ENCODE results near the gene CHCHD2. TPM values are rescaled to one million over a fixed set of nuclear protein-coding genes. Genes with fewer than 3 reads are reported as not detected.
"Not testable (repeated sequence)": the region's sequence is repeated elsewhere in the genome, so short reads cannot be mapped to it uniquely, and the experiment has no call there.

The CHCHD2 gene
- total RNA-seq, 4 donors from 2014 or later: 296 to 475 (median 347) TPM

DNA sequence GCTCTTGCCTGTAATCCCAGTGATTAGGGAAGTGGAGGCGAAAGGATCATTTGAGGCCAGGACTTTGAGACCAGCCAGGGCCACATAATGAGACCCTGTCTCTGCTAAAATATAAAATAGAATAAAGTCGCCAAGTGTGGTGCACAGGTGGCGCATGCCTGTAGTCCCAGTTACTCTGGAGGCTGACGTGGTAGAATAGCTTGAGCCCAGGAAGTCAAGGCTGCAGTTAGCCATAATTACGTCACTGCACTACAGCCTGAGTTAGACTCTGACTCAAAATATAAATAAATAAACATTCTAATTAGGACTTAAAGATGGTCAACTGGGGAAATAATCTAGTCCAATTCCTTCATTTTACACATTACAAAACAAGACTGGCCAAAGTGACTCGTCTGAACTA lies 768 bp downstream of the CHCHD2 start:
- WGBS, 2 donors: 8 to 10% methylated on average over 6 of the region's 6 CpGs
- TF ChIP-seq POLR2A (IDR thresholded peaks at IDR 0.05): no peak
- TF ChIP-seq, protein P1, sequence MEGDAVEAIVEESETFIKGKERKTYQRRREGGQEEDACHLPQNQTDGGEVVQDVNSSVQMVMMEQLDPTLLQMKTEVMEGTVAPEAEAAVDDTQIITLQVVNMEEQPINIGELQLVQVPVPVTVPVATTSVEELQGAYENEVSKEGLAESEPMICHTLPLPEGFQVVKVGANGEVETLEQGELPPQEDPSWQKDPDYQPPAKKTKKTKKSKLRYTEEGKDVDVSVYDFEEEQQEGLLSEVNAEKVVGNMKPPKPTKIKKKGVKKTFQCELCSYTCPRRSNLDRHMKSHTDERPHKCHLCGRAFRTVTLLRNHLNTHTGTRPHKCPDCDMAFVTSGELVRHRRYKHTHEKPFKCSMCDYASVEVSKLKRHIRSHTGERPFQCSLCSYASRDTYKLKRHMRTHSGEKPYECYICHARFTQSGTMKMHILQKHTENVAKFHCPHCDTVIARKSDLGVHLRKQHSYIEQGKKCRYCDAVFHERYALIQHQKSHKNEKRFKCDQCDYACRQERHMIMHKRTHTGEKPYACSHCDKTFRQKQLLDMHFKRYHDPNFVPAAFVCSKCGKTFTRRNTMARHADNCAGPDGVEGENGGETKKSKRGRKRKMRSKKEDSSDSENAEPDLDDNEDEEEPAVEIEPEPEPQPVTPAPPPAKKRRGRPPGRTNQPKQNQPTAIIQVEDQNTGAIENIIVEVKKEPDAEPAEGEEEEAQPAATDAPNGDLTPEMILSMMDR (IDR thresholded peaks at IDR 0.05): no peak
- no peak for DNase-seq
- Histone ChIP-seq H3K36me3 (peaks cover 25 to 40% (median 37%) of the 10 kb centered on the region in 3 donors), H3K4me1 (peaks cover 11 to 30% (median 11%) of the 10 kb centered on the region in 3 donors), H3K27ac (peak overlapping the region; percentile 91 to 97 (median 95)), H3K27me3 (no peaks in the 10 kb centered on the region), H3K9me3 (no peaks in the 10 kb centered on the region), H3K4me3 (peak overlapping the region; percentile 64 to 94 (median 84))
- intact Hi-C loops (cut with DNase I): no loop called here

DNA sequence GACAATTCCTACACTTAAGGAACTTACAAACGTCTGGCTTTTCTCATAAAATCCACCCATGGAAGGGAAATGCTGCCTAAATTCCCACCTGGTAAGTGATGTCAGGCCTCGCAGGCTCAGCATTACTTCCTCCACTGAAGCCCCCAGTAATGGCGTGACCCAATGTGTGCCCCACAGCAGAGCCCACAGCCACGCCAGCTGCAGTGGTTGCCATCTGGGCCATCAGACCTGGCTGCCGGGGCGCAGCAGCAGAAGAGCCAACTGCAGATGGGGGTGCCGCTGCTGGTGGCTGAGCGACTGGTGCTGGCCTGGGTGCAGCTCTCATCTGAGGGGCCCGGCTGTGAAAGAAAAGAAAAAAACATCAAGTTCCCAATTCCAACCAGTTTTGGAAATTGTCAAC lies 2.1 kb downstream of the CHCHD2 start:
- H3K27me3 ChIP-seq; intact Hi-C loops (cut with DNase I); H3K27ac ChIP-seq; H3K4me3 ChIP-seq; DNase-seq; H3K9me3 ChIP-seq: not testable (repeated sequence)
- H3K4me1 ChIP-seq: peaks cover 11 to 30% (median 11%) of the 10 kb centered on the region in 3 donors
- peaks cover 25 to 53% (median 37%) of the 10 kb centered on the region in 3 donors for H3K36me3 ChIP-seq
- WGBS, 2 donors: 78 to 90% methylated on average over 6 to 7 of the region's 9 CpGs

DNA sequence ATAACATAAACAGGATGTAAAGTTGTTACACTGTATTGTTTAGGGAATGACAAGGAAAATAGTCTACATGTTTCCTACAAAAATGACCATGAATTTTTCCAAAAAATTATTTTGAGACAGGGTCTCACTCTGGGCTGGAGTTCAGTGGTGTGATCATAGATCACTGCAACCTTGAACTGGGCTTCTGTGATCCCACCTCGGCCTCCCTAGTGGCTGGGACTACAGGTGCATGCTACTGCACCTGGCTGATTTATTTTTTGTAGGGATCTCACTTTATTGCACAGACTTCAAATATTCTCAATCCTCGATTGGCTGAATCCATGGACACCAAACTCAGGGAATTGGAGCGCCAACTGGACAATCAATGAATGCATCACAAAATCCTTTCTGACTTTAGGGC lies 6.6 kb downstream of the CHCHD2 start:
- 91 to 93% methylated on average over 3 of the region's 3 CpGs for WGBS, 2 donors
- intact Hi-C loops (cut with DNase I): no loop called here

DNA sequence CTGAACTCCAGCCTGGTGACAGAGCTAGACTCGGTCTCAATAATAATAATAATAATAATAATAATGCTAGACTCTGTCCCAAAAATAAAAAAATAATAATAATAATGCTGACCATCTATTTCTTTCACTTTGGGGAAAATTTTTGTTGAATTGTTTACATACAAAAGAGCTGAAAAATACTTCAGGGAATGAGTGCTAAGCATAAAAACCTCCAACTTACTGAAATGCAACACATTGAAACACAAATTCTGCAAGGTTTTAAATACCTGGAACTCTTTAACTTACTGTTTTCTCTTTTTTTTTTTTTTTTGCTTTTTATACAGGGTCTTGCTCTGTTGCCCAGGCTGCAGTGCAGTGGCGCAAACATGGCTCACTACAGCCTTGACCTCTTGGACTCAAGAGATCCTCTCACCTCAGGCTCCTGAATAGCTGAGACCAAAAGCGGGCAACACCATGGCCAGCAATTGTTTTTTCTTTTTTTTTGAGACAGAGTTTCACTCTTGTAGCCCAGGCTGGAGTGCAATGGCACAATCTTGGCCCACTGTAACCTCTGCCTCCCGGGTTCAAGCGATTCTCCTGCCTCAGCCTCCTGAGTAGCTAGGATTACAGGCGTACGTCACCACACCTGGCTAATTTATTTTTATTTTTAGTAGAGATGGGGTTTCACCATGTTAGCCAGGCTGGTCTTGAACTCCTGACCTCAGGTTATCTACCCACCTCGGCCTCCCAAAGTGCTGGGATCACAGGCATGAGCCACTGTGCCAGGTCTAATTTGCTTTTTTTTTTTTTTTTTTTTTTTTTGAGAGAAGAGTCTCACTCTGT lies 7.9 kb downstream of the CHCHD2 start:
- H3K4me3 ChIP-seq; H3K27me3 ChIP-seq; intact Hi-C loops (cut with DNase I); H3K27ac ChIP-seq; DNase-seq; H3K9me3 ChIP-seq: not testable (repeated sequence)
- Histone ChIP-seq H3K4me1 (peaks cover 0 to 13% (median 0%) of the 10 kb centered on the region in 3 donors), H3K36me3 (peaks cover 17 to 50% (median 27%) of the 10 kb centered on the region in 3 donors)
- 95 to 97% methylated on average over 8 of the region's 8 CpGs for WGBS, 2 donors

More for the DNA sequence above, 6.6 kb downstream of the CHCHD2 start:
- H3K27ac ChIP-seq: no peak overlapping the region
- H3K9me3 ChIP-seq: no peaks in the 10 kb centered on the region
- H3K4me1 ChIP-seq: peaks cover 1 to 24% (median 1%) of the 10 kb centered on the region in 3 donors
- peaks cover 25 to 61% (median 37%) of the 10 kb centered on the region in 3 donors for H3K36me3 ChIP-seq
- no peak overlapping the region for H3K4me3 ChIP-seq
- no peak for DNase-seq
- no peaks in the 10 kb centered on the region for H3K27me3 ChIP-seq
- TF ChIP-seq, protein P1 (IDR thresholded peaks at IDR 0.05): no peak
- TF ChIP-seq POLR2A (IDR thresholded peaks at IDR 0.05): no peak

DNA sequence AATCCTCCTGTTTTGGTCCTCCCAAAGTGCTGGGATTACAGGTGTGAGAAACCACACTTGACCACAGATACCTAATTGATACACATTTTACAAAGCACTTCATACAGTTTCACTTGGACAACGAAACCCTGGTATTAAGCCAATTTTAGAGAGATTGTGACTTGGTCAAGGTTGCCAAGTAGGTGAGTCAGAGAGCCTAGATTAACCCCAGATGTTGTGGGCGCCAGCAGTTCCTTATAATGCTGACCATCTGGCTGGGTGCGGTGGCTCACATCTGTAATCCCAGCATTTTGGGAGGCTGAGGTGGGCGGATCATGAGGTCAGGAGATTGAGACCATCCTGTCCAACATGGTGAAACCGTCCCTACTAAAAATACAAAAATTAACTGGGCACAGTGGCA lies 8.6 kb downstream of the CHCHD2 start:
- 39 to 50% methylated on average over 5 of the region's 5 CpGs for WGBS, 2 donors
- H3K27ac ChIP-seq: no peak overlapping the region
- peaks cover 12 to 43% (median 20%) of the 10 kb centered on the region in 3 donors for H3K36me3 ChIP-seq
- H3K9me3 ChIP-seq: no peaks in the 10 kb centered on the region
- intact Hi-C loops (cut with DNase I): no loop called here
- DNase-seq: no peak
- H3K4me3 ChIP-seq: no peak overlapping the region
- H3K27me3 ChIP-seq: no peaks in the 10 kb centered on the region
- TF ChIP-seq, protein P1 (IDR thresholded peaks at IDR 0.05): no peak
- no peak for TF ChIP-seq POLR2A (IDR thresholded peaks at IDR 0.05)
- H3K4me1 ChIP-seq: peaks cover 0 to 20% (median 7%) of the 10 kb centered on the region in 3 donors

DNA sequence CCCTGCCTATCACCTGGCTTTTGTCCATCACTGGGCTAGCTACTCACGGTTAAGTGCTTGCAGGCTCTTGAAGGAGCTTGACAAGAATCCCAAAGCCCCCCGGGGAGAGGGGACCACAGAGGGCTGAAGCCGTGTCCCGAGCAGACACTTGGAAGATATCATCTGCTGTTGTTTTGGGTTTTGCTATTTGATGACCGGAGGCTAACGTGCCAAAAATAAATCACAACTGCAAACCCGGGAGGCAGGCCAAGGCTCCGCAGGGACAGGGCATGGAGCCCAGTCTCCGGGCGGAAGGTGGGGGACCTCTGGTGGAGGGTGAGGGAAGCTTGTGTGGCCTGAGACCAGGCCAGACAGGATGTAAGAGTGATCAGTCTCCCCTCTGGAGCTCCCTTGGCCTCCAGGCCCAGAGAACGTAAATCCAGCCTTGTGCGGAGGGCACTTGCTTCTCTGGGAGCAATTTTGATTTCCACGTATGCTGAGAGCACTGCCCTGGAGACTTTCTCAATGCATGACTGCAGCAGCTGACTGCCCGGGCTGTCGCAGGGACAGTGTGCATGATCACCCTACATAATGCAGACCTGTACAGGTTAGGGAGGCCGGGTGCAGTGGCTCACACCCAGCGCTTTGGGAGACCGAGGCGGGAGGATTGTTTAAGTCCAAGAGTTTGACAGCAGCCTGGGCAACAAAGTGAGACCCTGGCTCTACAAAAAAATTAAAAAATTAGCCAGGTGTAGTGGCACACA lies 13.3 kb downstream of the CHCHD2 start, which contains the start of gene PHKG1:
PHKG1 (minus strand) TSS at position 164 of the 743 bp plus-strand sequence. CDS start 4,011 bp downstream, outside the sequence.
- no peaks in the 10 kb centered on the region for H3K9me3 ChIP-seq
- DNase-seq: no peak
- H3K4me3 ChIP-seq: peak within 1 kb of the TSS in 2 of 4 donors; percentile 3 to 45
- TF ChIP-seq POLR2A (IDR thresholded peaks at IDR 0.05): no peak
- TF ChIP-seq, protein P1 (IDR thresholded peaks at IDR 0.05): peak in 4 of 6 experiments; percentile 10 to 55 (median 17)
- H3K4me1 ChIP-seq: peaks cover 0 to 28% (median 17%) of the 10 kb centered on the region in 3 donors
- WGBS, 2 donors: 26 to 31% methylated on average over 5 to 15 of the region's 19 CpGs
- H3K27me3 ChIP-seq: no peaks in the 10 kb centered on the region
- H3K27ac ChIP-seq: peak within 1 kb of the TSS; percentile 11 to 70 (median 66)
- H3K36me3 ChIP-seq: peaks cover 0 to 13% (median 3%) of the 10 kb centered on the region in 3 donors
- intact Hi-C loops (cut with DNase I): no loop called here

DNA sequence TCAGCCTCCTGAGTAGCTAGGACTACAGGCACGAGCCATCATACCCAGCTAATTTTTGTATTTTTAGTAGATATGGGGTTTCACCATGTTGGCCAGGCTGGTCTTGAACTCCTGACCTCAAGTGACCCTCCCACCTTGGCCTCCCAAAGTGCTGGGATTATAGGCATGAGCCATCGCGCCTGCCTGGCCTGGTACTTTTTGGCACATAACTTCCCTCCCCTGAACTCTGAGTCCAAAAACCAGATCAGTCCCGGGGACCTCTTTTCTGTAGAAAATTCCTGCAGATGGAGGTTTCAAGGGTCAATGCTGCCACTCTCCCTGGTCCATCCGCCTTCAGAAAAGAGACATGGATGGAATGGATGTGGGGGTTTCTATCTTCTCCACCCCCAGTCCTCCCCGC lies 13.9 kb downstream of the CHCHD2 start:
- H3K27me3 ChIP-seq; intact Hi-C loops (cut with DNase I); H3K9me3 ChIP-seq; DNase-seq: not testable (repeated sequence)
- peaks cover 0 to 22% (median 17%) of the 10 kb centered on the region in 3 donors for H3K4me1 ChIP-seq
- H3K4me3 ChIP-seq: peak overlapping the region in 2 of 4 donors; percentile 3 to 45
- 29 to 37% methylated on average over 5 to 6 of the region's 6 CpGs for WGBS, 2 donors
- H3K27ac ChIP-seq: peak overlapping the region in 3 of 4 donors; percentile 64 to 70 (median 68)
- H3K36me3 ChIP-seq: peaks cover 0 to 17% (median 3%) of the 10 kb centered on the region in 3 donors

Data from esophagus squamous epithelium (tissue), 5 donors.